Measurements from ENCODE around the gene DDX39B.
"Not testable (repeated sequence)": the region's sequence is repeated elsewhere in the genome, so short reads cannot be mapped to it uniquely, and the experiment has no call there.

The DDX39B gene

DNA sequence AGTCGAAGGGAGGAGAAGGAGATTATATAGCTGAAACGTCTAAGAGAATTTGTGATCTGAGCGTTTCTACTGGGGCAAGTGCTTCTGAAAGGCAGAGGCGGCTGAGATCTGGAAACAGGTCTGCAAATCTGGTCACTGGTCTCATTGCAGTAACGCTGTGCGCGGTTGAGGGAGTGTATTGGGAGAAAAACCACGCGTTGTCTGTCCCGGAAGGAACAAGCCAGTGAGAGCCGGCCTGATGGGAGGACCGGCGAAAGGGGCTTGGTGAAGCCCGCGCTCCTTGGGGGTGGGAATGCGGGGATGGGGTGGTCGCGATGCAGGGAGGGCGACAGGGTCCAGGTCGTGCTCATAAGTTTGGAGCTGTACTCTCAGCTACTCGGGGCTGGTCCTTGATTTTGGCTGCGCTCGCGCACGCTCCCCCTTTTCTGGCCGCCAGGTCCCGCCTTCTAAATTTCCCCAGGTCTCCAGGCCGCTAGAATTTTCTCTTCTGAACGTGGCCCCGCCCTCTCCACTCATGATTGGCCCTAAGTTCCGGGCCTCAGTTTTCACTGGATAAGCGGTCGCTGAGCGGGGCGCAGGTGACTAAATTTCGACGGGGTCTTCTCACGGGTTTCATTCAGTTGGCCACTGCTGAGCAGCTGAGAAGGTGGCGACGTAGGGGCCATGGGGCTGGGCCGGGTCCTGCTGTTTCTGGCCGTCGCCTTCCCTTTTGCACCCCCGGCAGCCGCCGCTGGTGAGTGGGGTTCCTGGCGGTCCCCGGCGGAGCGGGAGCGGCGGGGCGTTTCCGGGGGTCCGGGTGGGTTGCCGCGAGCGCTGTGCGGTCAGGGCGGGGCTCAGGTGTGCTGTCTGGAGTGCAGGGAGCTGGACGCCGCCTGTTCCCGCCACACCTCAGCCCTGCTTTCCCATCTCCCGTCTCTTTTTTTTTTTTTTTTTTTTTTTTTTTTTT, 44.0 kb downstream of the DDX39B start, which contains the start of gene MICB:
TSS of gene MICB (plus strand) at position 615 of the 946 bp plus-strand sequence. CDS start at position 664, 49 bp downstream.
- H3K4me3 ChIP-seq (ENCODE audit: low read depth, low read length) = peak within 1 kb of the TSS; percentile 65
- peak; percentile 91 for DNase-seq (ENCODE audit: low read depth)
- TF ChIP-seq, protein P1, sequence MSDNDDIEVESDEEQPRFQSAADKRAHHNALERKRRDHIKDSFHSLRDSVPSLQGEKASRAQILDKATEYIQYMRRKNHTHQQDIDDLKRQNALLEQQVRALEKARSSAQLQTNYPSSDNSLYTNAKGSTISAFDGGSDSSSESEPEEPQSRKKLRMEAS (IDR thresholded peaks at IDR 0.05; ENCODE audit: low read depth, low read length) = peak; percentile 30; the same call in 1 of the 2 replicates
- TF ChIP-seq, protein P2, sequence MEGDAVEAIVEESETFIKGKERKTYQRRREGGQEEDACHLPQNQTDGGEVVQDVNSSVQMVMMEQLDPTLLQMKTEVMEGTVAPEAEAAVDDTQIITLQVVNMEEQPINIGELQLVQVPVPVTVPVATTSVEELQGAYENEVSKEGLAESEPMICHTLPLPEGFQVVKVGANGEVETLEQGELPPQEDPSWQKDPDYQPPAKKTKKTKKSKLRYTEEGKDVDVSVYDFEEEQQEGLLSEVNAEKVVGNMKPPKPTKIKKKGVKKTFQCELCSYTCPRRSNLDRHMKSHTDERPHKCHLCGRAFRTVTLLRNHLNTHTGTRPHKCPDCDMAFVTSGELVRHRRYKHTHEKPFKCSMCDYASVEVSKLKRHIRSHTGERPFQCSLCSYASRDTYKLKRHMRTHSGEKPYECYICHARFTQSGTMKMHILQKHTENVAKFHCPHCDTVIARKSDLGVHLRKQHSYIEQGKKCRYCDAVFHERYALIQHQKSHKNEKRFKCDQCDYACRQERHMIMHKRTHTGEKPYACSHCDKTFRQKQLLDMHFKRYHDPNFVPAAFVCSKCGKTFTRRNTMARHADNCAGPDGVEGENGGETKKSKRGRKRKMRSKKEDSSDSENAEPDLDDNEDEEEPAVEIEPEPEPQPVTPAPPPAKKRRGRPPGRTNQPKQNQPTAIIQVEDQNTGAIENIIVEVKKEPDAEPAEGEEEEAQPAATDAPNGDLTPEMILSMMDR (IDR thresholded peaks at IDR 0.05; ENCODE audit: low read depth, low read length) = no peak
- TF ChIP-seq POLR2A (IDR thresholded peaks at IDR 0.05; ENCODE audit: extremely low read depth, insufficient read length) = peak; percentile 29

DNA sequence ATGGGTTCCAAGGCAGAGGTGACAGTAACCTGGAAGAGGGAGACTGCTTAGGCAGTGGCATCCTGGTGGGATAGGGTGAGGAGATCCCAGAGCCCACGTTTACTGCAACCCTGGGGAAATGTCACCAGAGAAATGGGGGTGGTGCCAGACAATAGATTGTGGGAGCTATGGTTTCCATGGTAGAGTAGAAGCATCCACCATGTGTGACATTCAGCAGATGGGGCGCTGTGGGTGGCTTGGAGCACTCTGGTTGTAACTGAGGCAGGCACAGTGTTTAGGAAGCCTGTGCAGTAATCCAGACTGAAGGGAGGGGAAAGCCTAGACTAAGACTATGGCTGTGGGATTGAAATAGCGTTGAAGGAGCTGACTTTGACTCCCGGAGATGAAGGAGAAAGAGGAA, 45.0 kb downstream of the DDX39B start:
- not testable (repeated sequence) for DNase-seq (ENCODE audit: low read depth)
- H3K4me3 ChIP-seq (ENCODE audit: low read depth, low read length) = peak overlapping the region; percentile 65

DNA sequence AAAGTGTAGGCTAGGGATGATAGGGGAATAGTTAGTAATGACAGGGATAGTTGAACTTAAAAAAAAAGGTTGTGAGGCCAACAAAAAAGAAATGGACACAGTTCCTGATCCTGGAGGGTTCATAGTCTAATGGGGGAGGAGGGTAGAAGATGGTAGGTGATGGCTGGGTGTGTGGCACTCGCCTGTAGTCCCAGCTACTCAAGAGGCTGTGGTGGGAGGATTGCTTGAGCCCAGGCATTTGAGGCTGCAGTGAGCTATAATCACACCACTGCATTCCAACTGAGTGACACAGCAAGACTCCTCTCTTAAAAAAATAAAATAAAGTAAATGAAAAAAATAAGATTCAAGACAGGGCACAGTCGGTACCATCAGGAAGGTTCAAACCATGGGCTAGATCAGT, 46.2 kb downstream of the DDX39B start:
- DNase-seq (ENCODE audit: low read depth) = peak; percentile 30
- peak overlapping the region; percentile 70 for H3K4me3 ChIP-seq (ENCODE audit: low read depth, low read length)
- TF ChIP-seq MYC (IDR thresholded peaks at IDR 0.05; ENCODE audit: low read depth, low read length) = no peak
- TF ChIP-seq, protein P1 (IDR thresholded peaks at IDR 0.05; ENCODE audit: low read depth, low read length) = no peak

DNA sequence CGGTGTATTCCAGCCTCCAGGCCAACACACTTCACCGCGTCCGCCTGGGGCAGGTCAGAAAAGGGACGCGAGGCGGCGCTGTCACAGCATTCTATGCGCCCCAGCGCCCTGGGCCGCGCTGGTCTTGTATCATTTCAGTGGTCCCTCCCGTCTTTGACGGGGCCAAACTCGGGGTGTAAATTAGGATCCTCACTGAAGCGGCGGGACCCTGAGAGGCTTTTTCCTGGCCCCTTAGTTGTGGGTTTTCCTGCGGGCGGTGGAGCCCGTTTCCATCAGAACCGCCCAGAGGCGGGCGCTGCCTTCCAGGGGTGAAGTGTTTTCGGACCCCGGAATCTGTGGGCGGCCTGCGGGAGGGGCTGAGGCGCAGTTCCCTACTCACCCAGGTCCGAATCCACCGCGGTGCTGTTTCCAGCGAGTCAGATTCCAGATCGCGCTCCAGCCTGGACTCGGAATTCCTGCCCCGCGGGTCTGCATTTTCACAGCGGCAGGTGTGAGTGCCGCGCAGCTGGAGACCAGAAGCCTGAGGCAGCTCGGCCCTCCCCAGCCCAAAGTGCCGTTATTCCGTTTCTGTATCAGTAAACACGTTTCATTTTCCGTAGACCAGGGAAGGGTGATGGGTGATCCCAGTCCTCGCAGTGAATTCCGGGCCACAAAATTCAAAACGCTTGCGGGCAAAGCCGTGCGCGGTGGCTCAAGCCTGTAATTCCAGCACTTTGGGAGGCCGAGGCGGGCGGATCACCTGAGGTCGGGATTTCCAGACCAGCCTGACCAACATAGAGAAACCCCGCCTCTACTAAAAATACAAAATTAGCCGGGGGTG, 47.7 kb downstream of the DDX39B start:
- DNase-seq (ENCODE audit: low read depth) = peak; percentile 93
- H3K4me3 ChIP-seq (ENCODE audit: low read depth, low read length) = peak overlapping the region; percentile 70
- TF ChIP-seq, protein P1 (IDR thresholded peaks at IDR 0.05; ENCODE audit: low read depth, low read length) = peak; percentile 51; the same call in 1 of the 2 replicates
- TF ChIP-seq POLR2A (IDR thresholded peaks at IDR 0.05; ENCODE audit: extremely low read depth, insufficient read length) (peak; percentile 28), MYC (IDR thresholded peaks at IDR 0.05; ENCODE audit: low read depth, low read length) (no peak)
- TF ChIP-seq, protein P2 (IDR thresholded peaks at IDR 0.05; ENCODE audit: low read depth, low read length) = peak; percentile 98

DNA sequence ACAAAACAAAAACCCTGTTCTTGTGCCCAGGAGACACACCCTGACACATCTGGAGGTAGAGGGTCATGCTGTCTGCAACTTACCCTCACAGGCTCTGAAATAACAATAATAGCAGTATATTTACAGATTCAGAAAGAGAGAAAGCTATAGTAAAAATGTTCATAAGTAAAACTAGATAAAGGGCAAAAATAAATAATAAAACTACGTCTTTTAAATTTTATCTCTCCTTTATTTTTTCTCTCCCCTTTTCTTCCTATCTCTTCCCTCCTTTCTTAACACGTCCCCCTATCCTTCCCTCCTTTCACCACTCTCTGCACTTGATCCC, 48.3 kb downstream of the DDX39B start:
- DNase-seq (ENCODE audit: low read depth) = not testable (repeated sequence)
- H3K4me3 ChIP-seq (ENCODE audit: low read depth, low read length) = peak overlapping the region; percentile 70

DNA sequence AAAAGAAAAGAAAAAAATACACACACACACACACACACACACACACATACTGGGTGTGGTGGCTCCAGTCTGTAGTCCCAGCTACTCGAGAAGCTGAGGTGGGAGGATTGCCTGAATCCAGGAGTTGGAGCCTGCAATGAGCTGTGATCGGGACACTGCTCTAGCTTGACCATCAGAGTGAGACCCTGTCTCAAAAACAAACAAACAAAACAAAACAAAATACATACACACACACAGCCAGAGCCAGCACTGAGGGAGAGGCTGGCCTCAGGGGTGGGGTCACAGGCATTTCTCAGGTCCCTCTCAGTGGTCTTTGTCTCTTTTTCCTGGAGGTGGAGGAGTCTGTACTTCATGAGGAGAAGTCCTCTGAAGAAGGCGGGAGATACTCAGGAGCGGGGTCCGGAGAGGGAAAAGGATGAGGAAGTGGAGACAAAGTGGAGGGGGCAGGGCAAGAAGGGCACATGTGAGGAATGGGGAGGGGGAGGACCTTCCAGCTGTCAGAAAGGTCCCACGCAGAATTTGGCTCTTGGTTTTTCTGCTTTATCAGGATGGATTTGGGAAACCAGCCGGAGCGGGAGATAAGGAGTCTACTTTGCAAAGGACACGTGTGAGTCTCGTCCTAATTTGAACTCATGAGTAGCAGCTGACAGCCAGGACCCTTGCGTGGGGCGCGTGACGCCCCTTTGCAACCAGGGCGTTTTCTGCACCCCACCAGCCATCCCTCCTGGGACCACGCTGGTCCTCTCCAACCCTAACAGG, 51.5 kb downstream of the DDX39B start:
- TF ChIP-seq MYC (IDR thresholded peaks at IDR 0.05; ENCODE audit: low read depth, low read length) (no peak), POLR2A (IDR thresholded peaks at IDR 0.05; ENCODE audit: extremely low read depth, insufficient read length) (no peak)
- TF ChIP-seq, protein P1 (IDR thresholded peaks at IDR 0.05; ENCODE audit: low read depth, low read length) = no peak
- TF ChIP-seq, protein P2 (IDR thresholded peaks at IDR 0.05; ENCODE audit: low read depth, low read length) = no peak
- H3K4me3 ChIP-seq (ENCODE audit: low read depth, low read length) = no peak overlapping the region
- DNase-seq (ENCODE audit: low read depth) = no peak

DNA sequence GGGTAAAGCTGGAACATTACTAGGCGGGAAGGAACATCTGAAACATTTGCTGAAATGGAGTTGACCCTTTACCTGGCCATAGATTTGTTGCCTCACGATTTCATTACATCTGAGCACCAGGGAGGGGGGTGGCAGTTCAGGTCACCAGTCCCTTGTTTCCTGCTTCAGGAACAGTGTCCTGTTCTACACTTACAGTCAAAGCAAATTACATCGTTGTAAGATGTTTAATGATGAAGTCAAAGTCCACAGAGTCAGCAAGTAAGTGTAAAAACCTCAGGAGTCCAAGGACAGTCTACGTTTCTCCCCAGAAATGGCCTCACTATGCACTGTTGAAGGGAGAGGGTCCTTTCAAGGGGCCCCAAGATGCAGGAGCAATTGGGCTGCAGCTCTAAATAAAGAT, 52.7 kb downstream of the DDX39B start:
- no peak overlapping the region for H3K4me3 ChIP-seq (ENCODE audit: low read depth, low read length)
- no peak for DNase-seq (ENCODE audit: low read depth)
- TF ChIP-seq MYC (IDR thresholded peaks at IDR 0.05; ENCODE audit: low read depth, low read length) (no peak), POLR2A (IDR thresholded peaks at IDR 0.05; ENCODE audit: extremely low read depth, insufficient read length) (no peak)
- TF ChIP-seq, protein P1 (IDR thresholded peaks at IDR 0.05; ENCODE audit: low read depth, low read length) = no peak
- TF ChIP-seq, protein P2 (IDR thresholded peaks at IDR 0.05; ENCODE audit: low read depth, low read length) = no peak

DNA sequence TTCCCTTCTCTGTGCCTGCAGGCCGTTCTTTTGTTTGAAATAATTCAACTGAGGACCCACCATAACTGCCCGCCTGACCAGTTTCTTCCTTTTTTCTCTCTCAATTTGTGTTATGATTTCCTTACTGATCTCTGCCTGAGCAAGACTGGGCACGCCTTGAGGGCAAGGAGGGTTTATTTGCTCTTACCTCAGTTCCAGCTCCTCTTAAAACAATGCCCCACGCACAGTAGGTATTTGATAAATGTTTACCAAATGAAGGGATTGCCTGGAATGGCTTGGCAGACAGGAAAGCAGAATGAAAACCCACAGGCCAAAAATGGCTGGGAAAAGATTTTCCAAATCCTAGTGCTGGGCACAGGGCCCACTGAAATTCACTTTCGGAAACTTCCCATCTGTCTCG, 54.1 kb downstream of the DDX39B start:
- not testable (repeated sequence) for H3K4me3 ChIP-seq (ENCODE audit: low read depth, low read length); DNase-seq (ENCODE audit: low read depth)

DNA sequence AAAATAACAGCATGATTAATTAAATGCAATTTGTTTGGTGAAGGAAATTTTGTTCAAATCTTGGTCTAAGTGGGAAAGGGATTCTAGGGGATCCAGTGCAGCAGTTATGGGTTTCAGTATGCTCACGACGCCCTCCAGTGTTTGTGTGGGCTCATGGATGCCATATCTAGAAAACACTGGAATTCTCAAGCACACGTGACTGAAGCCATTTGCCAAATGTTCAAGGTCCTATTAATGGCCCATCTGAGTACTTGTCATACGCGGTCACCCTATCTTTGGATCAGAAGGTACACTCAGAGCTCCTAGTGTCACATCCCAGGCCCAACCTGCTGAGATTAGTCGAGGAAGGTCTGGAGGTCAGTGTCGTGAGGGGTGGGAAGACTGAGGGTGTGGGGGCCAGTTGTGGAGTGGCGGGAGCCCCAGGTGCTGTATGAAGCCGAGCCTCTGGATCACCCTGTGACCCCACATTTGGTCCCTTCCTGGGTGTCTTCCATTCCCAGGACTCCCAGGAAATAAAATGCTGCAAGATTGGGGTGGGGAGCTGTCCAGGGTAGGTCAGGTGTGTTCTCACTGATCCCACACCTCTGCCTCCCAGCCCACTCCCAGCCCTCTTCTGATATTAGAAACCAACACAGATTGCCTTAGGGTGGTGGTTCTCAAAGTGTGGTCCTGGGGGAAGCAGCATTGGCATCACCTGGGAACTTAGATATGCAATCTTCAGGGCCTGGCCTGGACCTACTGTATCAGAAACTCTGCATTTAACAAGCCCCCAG, 55.6 kb downstream of the DDX39B start:
- not testable (repeated sequence) for H3K4me3 ChIP-seq (ENCODE audit: low read depth, low read length); DNase-seq (ENCODE audit: low read depth)

Measured in NB4 (cell line).